GM10248 (cell line): ENCODE results near the gene NGDN.

Experiments used
- CTCF ChIA-PET: fragments of 300-600 bp; sonication (Branson Sonifier 250); formaldehyde crosslinking; extraction: SDS; loops from one replicate; lab custom pipeline; 2021; ENCODE audit warnings: antibody characterized with exemption; lab: Yijun Ruan, JAX
- POLR2A ChIA-PET: fragments of 350-650 bp; sonication (Branson Sonifier 250); formaldehyde crosslinking; extraction: SDS; loops from one replicate; lab custom pipeline; 2020; ENCODE audit warnings: antibody characterized with exemption; lab: Yijun Ruan, JAX
- DNase-seq: peaks from one replicate; pipeline ENCODE4 v3.0.0; 2012; ENCODE audit errors: extremely low spot score
- CTCF ChIP-seq: IDR thresholded peaks from 2 replicates; pipeline ENCODE4 v1.5.1; 2012; ENCODE audit warnings: mild to moderate bottlenecking, low read depth; ENCODE audit errors: extremely low read depth, missing control alignments, control extremely low read depth

Gene NGDN

GRCh38 chr14:23468704-23469126 lies 788 bp upstream of the NGDN start:
- POLR2A ChIA-PET, result no interaction called here
- TF ChIP-seq CTCF, result no peak
- no peak for DNase-seq
- CTCF ChIA-PET, result interaction anchor here (0.7 to 4.2 kb wide), 9 partner anchors 9 to 148 kb away, joined by 3 to 23 read pairs (median 4); partner anchors contain the start of genes AP1G2 and PABPN1

GRCh38 chr14:23469906-23470403 lies 452 bp downstream of the NGDN start:
- no peak for DNase-seq
- TF ChIP-seq CTCF, result no peak
- CTCF ChIA-PET, result interaction anchor here (0.6 to 3.1 kb wide), 3 partner anchors 11 to 149 kb away, joined by 3 to 24 read pairs (median 4); partner anchors contain the start of gene PABPN1
- POLR2A ChIA-PET, result no interaction called here

- TF ChIP-seq CTCF, result no peak
- ChIA-PET POLR2A (no interaction called here), CTCF (interaction anchor here (1.1 to 3.1 kb wide), 4 partner anchors 9 to 161 kb away, joined by 3 to 24 read pairs (median 5); no protein-coding TSS in a partner anchor)
- DNase-seq, result no peak
Measured at GRCh38 chr14:23470947-23471346, 1.4 kb downstream of the NGDN start.

- TF ChIP-seq CTCF, result peak; percentile 60
- CTCF ChIA-PET, result interaction anchor here (0.6 to 14.1 kb wide), 32 partner anchors 8 to 612 kb away, joined by 3 to 497 read pairs (median 4); partner anchors contain the start of genes ACIN1, AP1G2, C14orf119 and PABPN1
- POLR2A ChIA-PET, result interaction anchor here (0.5 to 0.7 kb wide), 2 partner anchors 82 to 100 kb away, joined by 3 read pairs; no protein-coding TSS in a partner anchor
- DNase-seq, result peak; percentile 50
Measured at GRCh38 chr14:23478109-23478759, 8.7 kb downstream of the NGDN start.

GRCh38 chr14:23481362-23481970 lies 12.0 kb downstream of the NGDN start:
- no peak for DNase-seq
- CTCF ChIA-PET, result interaction anchor here (0.6 to 14.1 kb wide), 6 partner anchors 9 to 81 kb away, joined by 3 to 497 read pairs (median 3); partner anchors contain the start of genes AP1G2, NGDN and THTPA
- POLR2A ChIA-PET, result no interaction called here
- no peak for TF ChIP-seq CTCF
